OCI-LY3 (cell line): ENCODE measurements around the gene RDH14.

ENCODE experiments used
- EZH2phosphoT487 ChIP-seq: fragments of 200-600 bp; shearing (Covaris generic); IDR thresholded peaks from 2 replicates; pipeline ENCODE4 v1.6.1; 2018; ENCODE audit warnings: antibody characterized with exemption, mixed run types, low read depth
- TF ChIP-seq, protein P1 (sequence below): fragments of 200-600, 300-600 bp; sonication (generic); IDR thresholded peaks from 2 replicates; pipeline ENCODE4 v1.5.1; 2014; ENCODE audit warnings: antibody characterized with exemption, low read length, low read depth

DNA sequence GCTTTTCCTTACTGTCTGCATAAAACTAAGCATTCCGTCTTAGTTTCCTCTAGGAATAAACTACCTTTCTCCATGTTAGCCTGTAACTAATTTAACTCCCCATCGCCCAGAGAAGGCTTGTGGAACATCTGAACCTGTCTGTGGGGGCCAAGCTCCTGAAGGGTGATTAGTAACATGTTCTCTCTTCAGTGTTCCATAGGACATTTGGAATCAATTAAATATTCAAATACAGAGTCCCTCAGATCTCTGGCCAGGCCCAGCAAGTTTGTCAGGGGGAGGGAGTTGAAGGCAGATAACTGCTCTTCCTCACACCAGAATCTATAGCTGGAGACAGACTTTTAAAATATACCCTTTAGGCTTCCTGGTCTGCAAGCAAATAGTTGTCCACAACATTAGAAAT, 8.8 kb downstream of the RDH14 start:
- TF ChIP-seq, protein P1, sequence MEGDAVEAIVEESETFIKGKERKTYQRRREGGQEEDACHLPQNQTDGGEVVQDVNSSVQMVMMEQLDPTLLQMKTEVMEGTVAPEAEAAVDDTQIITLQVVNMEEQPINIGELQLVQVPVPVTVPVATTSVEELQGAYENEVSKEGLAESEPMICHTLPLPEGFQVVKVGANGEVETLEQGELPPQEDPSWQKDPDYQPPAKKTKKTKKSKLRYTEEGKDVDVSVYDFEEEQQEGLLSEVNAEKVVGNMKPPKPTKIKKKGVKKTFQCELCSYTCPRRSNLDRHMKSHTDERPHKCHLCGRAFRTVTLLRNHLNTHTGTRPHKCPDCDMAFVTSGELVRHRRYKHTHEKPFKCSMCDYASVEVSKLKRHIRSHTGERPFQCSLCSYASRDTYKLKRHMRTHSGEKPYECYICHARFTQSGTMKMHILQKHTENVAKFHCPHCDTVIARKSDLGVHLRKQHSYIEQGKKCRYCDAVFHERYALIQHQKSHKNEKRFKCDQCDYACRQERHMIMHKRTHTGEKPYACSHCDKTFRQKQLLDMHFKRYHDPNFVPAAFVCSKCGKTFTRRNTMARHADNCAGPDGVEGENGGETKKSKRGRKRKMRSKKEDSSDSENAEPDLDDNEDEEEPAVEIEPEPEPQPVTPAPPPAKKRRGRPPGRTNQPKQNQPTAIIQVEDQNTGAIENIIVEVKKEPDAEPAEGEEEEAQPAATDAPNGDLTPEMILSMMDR = no peak
- TF ChIP-seq EZH2phosphoT487 = no peak
